Fibroblast of lung (primary cell): ENCODE data around the gene RAP1A. TPM values are rescaled to one million over a fixed set of nuclear protein-coding genes. Genes with fewer than 3 reads are reported as not detected.
"Not testable (repeated sequence)": the region's sequence is repeated elsewhere in the genome, so short reads cannot be mapped to it uniquely, and the experiment has no call there.

Experiments used
- DNase-seq, 2 donors: peaks; one replicate each; pipeline versions ENCODE4 v3.0.0 to v3.0.0-alpha.2; 2010; ENCODE audit warnings: low read depth in 2 of 2
- H2AFZ ChIP-seq: 2 replicates; pipeline ENCODE4 v1.5.1; 2012; ENCODE audit warnings: low read length, control low read depth, inconsistent platforms
- H3K27ac ChIP-seq: 2 replicates; pipeline ENCODE4 v1.5.1; 2011; ENCODE audit warnings: low read length, control low read depth; ENCODE audit not compliant: insufficient read depth
- H3K27me3 ChIP-seq: 2 replicates; pipeline ENCODE4 v1.5.1; 2011; ENCODE audit warnings: mild to moderate bottlenecking, low read length; ENCODE audit not compliant: control insufficient read depth, insufficient read depth
- H3K36me3 ChIP-seq: 2 replicates; pipeline ENCODE4 v1.5.1; 2011; ENCODE audit warnings: low read length; ENCODE audit not compliant: control insufficient read depth, insufficient read depth
- H3K4me1 ChIP-seq: 2 replicates; pipeline ENCODE4 v1.5.1; 2011; ENCODE audit warnings: low read length; ENCODE audit not compliant: control insufficient read depth, insufficient read depth; ENCODE audit errors: extremely low read depth
- H3K4me2 ChIP-seq: 2 replicates; pipeline ENCODE4 v1.5.1; 2011; ENCODE audit warnings: low read length, control low read depth; ENCODE audit not compliant: insufficient read depth; ENCODE audit errors: extremely low read depth
- H3K4me3 ChIP-seq, 4 experiments: fragments of 200-600 bp in 1 of 4; sonication (generic) in 1 of 4; replicated peaks in 1 of 4; 2 replicates each; pipeline ENCODE4 v1.5.1; 2011 to 2016; ENCODE audit warnings: low read length in 4 of 4, low read depth in 3 of 4, mild to moderate bottlenecking in 3 of 4, control low read depth in 2 of 4, inconsistent platforms in 1 of 4, mixed read lengths in 1 of 4; ENCODE audit not compliant: insufficient read depth in 1 of 4; ENCODE audit errors: control extremely low read depth in 1 of 4
- H3K79me2 ChIP-seq: 2 replicates; pipeline ENCODE4 v1.5.1; 2012; ENCODE audit warnings: mild to moderate bottlenecking, low read length, inconsistent platforms; ENCODE audit not compliant: control insufficient read depth, insufficient read depth
- H3K9ac ChIP-seq: 2 replicates; pipeline ENCODE4 v1.5.1; 2011; ENCODE audit warnings: mild to moderate bottlenecking, low read length, control low read depth; ENCODE audit not compliant: insufficient read depth
- H3K9me3 ChIP-seq: 2 replicates; pipeline ENCODE4 v1.5.1; 2012; ENCODE audit warnings: low read depth, low read length; ENCODE audit not compliant: control insufficient read depth, insufficient read depth
- H4K20me1 ChIP-seq: 2 replicates; pipeline ENCODE4 v1.5.1; 2011; ENCODE audit warnings: low read length; ENCODE audit not compliant: control insufficient read depth, insufficient read depth; ENCODE audit errors: extremely low read depth
- CTCF ChIP-seq, 2 donors: IDR thresholded peaks in 1 of 2; conservative IDR thresholded peaks in 1 of 2; 1 replicate in 1 of 2; 2 replicates in 1 of 2; pipeline ENCODE4 v1.5.1; 2011 to 2012; ENCODE audit warnings: low read length in 2 of 2, control low read depth in 1 of 2, inconsistent platforms in 1 of 2, low read depth in 1 of 2, mild to moderate bottlenecking in 1 of 2
- EZH2 ChIP-seq: IDR thresholded peaks from 2 replicates; pipeline ENCODE4 v1.5.1; 2012; ENCODE audit warnings: low read length, control low read depth, mild to moderate bottlenecking; ENCODE audit errors: missing control alignments
- polyA plus RNA-seq, 2 donors: library from polyadenylated mRNA; depleted of rRNA in 1 of 2; stranded (reverse) in 1 of 2; unstranded in 1 of 2; fragments of >200 nt; gene quantifications; 2 replicates each; pipeline ENCODE4 v1.2.1, GENCODE V29; 2011 to 2012; ENCODE audit warnings: missing spikeins in 1 of 2
- total RNA-seq: library from RNA; depleted of rRNA; stranded (reverse); fragments of >200 nt; gene quantifications from 2 replicates; pipeline ENCODE4 v1.2.1, GENCODE V29; 2014

Gene RAP1A
- total and polyA plus RNA-seq, 2 donors (not counting 1 experiment from before 2014, with no cell fraction given) = 13.5 to 99.5 TPM

GRCh38 chr1:111685293-111686153 is 65.9 kb downstream of the RAP1A start:
- H3K4me1 ChIP-seq, H3K9me3 ChIP-seq, H3K36me3 ChIP-seq, H3K27me3 ChIP-seq, H3K27ac ChIP-seq, H3K4me3 ChIP-seq, H3K9ac ChIP-seq, H4K20me1 ChIP-seq, H2AFZ ChIP-seq, H3K79me2 ChIP-seq, H3K4me2 ChIP-seq, DNase-seq: not testable (repeated sequence)

- Histone ChIP-seq H3K4me2 (no peak overlapping the region), H4K20me1 (no peaks in the 10 kb centered on the region), H3K4me3 (no peak overlapping the region), H2AFZ (no peak overlapping the region), H3K9ac (no peak overlapping the region), H3K27ac (no peak overlapping the region), H3K4me1 (no peaks in the 10 kb centered on the region), H3K36me3 (no peaks in the 10 kb centered on the region), H3K9me3 (no peaks in the 10 kb centered on the region), H3K27me3 (no peaks in the 10 kb centered on the region), H3K79me2 (peaks cover 2% of the 10 kb centered on the region)
- DNase-seq = peak; percentile 93 to 94
- TF ChIP-seq CTCF (conservative IDR thresholded peaks at IDR 0.05 in 1 of 2, IDR thresholded peaks at IDR 0.05 in 1 of 2; ENCODE audit: low read depth in 1 of 2, low read length in 2 of 2) = no peak
These were observed 70.7 kb downstream of the RAP1A start for GRCh38 chr1:111690306-111690617.

- no peak overlapping the region for H3K27ac ChIP-seq
- H3K79me2 ChIP-seq = peaks cover 2% of the 10 kb centered on the region
- no peak overlapping the region for H3K4me3 ChIP-seq
- no peaks in the 10 kb centered on the region for H4K20me1 ChIP-seq
- H3K9ac ChIP-seq = no peak overlapping the region
- H3K4me2 ChIP-seq = no peak overlapping the region
- H3K4me1 ChIP-seq = no peaks in the 10 kb centered on the region
- no peak for DNase-seq
- H3K9me3 ChIP-seq = no peaks in the 10 kb centered on the region
- H3K27me3 ChIP-seq = no peaks in the 10 kb centered on the region
- TF ChIP-seq CTCF (conservative IDR thresholded peaks at IDR 0.05 in 1 of 2, IDR thresholded peaks at IDR 0.05 in 1 of 2; ENCODE audit: low read depth in 1 of 2, low read length in 2 of 2) = no peak
- no peak for TF ChIP-seq EZH2
- H3K36me3 ChIP-seq = peaks cover 1% of the 10 kb centered on the region
- H2AFZ ChIP-seq = no peak overlapping the region
These were observed 72.3 kb downstream of the RAP1A start for GRCh38 chr1:111691886-111692285.
